ENCODE results near the gene KLF15. TPM values are rescaled to one million over a fixed set of nuclear protein-coding genes. Genes with fewer than 3 reads are reported as not detected.

The KLF15 gene
- under 1 TPM in 2 of 5 experiments, not detected in 3; 0.57 to 0.81 TPM for total RNA-seq
- polyA plus RNA-seq = not detected
- not detected for total RNA-seq

- H3K27me3 Mint-ChIP-seq = peaks cover 45 to 52% (median 46%) of the 10 kb centered on the region in 5 donors
- Histone ChIP-seq H3K27me3 (ENCODE audit: control insufficient read depth in 2 of 2, insufficient read depth in 2 of 2, low read length in 2 of 2) (peaks cover 9 to 10% of the 10 kb centered on the region in 2 donors), H3K9me3 (ENCODE audit: control insufficient read depth in 2 of 3, low read length in 3 of 3) (no peaks in the 10 kb centered on the region), H3K27ac (ENCODE audit: low read depth, low read length) (no peak within 1 kb of the TSS), H3K4me3 (ENCODE audit: low read length) (peak within 1 kb of the TSS; percentile 67), H3K36me3 (ENCODE audit: control insufficient read depth in 2 of 3, insufficient read depth in 3 of 3, low read length in 3 of 3) (no peaks in the 10 kb centered on the region), H3K4me1 (ENCODE audit: control insufficient read depth in 2 of 2, insufficient read depth in 2 of 2, low read length in 2 of 2) (peaks cover 4 to 7% of the 10 kb centered on the region in 2 donors)
- peak within 1 kb of the TSS; percentile 89 to 95 (median 91) for H3K4me3 Mint-ChIP-seq
- CTCF ChIA-PET = no interaction called here
- intact Hi-C loops (cut with micrococcal nuclease) = loop anchor here (1.0 to 10.0 kb wide), 10 partner anchors 117 to 1305 kb away; partner anchors contain the start of genes SLC41A3 (in 2 of the 2), ZXDC (in 2 of the 2), CHCHD6 (in 1 of the 2) and MCM2 (in 1 of the 2)
- no peaks in the 10 kb centered on the region for H3K9me3 Mint-ChIP-seq
- ATAC-seq = peak; percentile 95
- peak; percentile 50 to 84 (median 66) for DNase-seq
- no peaks in the 10 kb centered on the region for H3K36me3 Mint-ChIP-seq
- H3K27ac Mint-ChIP-seq = peak within 1 kb of the TSS in 5 of 9 donors; percentile 45 to 93 (median 72)
- POLR2A ChIA-PET = no interaction called here
- peaks cover 4 to 17% (median 11%) of the 10 kb centered on the region in 7 donors for H3K4me1 Mint-ChIP-seq
Measured at GRCh38 chr3:126357295-126358037, at the start of gene KLF15. Gene KLF15, minus strand, starts transcription at chr3:126357408. Its CDS starts 4,486 bp downstream, at chr3:126352922.

DNA sequence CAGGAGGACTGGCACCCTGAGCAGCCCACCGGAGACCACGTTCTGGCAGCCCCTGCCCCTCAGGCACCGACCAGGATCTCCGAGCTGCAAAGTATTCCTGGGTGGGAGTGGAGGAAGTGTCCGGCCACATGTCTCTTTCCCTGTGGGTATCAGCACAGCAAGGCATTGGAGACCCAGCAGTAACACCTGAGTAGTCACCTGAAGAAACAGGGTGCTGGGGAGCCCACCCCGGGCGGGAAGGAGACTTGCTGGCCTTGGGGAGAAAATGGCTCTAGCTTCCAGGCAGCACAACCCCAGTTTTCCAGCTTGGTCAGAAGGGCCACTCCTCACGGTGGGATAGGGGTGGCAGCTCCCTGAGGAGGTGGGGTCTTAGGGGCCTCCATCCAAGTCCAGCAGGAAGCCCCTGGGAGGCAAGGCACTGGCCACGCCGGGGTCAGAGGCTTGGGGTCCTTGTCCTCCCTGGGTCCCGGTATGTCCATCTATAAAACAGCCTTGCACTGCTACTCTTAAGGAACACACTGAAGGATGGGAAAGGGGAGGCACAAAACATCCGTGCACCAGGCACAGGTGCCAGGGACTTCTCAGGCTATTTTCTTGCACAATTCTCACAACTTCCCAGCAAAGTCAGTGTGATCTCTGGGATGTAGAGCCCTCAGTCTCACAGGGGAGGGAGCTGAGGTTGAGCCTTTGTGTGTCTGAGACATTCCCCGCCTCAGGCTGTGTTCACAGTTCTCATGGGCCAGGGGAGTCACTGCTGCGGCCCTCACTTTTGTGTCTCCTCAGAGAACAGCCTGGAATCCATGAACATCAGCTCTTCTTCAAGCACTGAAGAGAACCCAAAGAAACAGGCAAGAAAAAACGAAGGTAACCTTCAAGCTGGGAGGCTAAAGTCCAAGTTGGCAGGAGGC lies 49.4 kb upstream of the KLF15 start:
- CTCF ChIA-PET = no interaction called here
- ATAC-seq = no peak
- peaks cover 0 to 16% (median 2%) of the 10 kb centered on the region in 11 donors for H3K9me3 Mint-ChIP-seq

GRCh38 chr3:126402666-126403302 lies 45.6 kb upstream of the KLF15 start:
- no peak overlapping the region for H3K4me3 ChIP-seq (ENCODE audit: low read length)
- no peaks in the 10 kb centered on the region for H3K4me1 Mint-ChIP-seq
- H3K27me3 ChIP-seq (ENCODE audit: control insufficient read depth in 2 of 2, insufficient read depth in 2 of 2, low read length in 2 of 2) = no peaks in the 10 kb centered on the region
- intact Hi-C loops (cut with micrococcal nuclease) = no loop called here
- DNase-seq (no peak), ATAC-seq (no peak)
- no peaks in the 10 kb centered on the region for H3K4me1 ChIP-seq (ENCODE audit: control insufficient read depth in 2 of 2, insufficient read depth in 2 of 2, low read length in 2 of 2)
- H3K9me3 ChIP-seq (ENCODE audit: control insufficient read depth in 2 of 3, low read length in 3 of 3) = no peaks in the 10 kb centered on the region
- peaks cover 0 to 41% (median 21%) of the 10 kb centered on the region in 5 donors for H3K27me3 Mint-ChIP-seq
- no peak overlapping the region for H3K27ac ChIP-seq (ENCODE audit: low read depth, low read length)
- ChIA-PET POLR2A (no interaction called here), CTCF (no interaction called here)
- no peak overlapping the region for H3K27ac Mint-ChIP-seq
- peaks cover 0 to 2% (median 0%) of the 10 kb centered on the region in 11 donors for H3K9me3 Mint-ChIP-seq
- no peaks in the 10 kb centered on the region for H3K36me3 ChIP-seq (ENCODE audit: control insufficient read depth in 2 of 3, insufficient read depth in 3 of 3, low read length in 3 of 3)
- H3K36me3 Mint-ChIP-seq = no peaks in the 10 kb centered on the region
- H3K4me3 Mint-ChIP-seq = no peak overlapping the region

More for the DNA sequence above, 49.4 kb upstream of the KLF15 start:
- intact Hi-C loops (cut with micrococcal nuclease) = no loop called here
- H3K4me3 ChIP-seq (ENCODE audit: low read length) = no peak overlapping the region
- no peaks in the 10 kb centered on the region for H3K36me3 Mint-ChIP-seq
- POLR2A ChIA-PET = no interaction called here
- H3K4me1 ChIP-seq (ENCODE audit: control insufficient read depth in 2 of 2, insufficient read depth in 2 of 2, low read length in 2 of 2) = no peaks in the 10 kb centered on the region
- no peak for DNase-seq
- no peaks in the 10 kb centered on the region for H3K36me3 ChIP-seq (ENCODE audit: control insufficient read depth in 2 of 3, insufficient read depth in 3 of 3, low read length in 3 of 3)
- H3K4me3 Mint-ChIP-seq = no peak overlapping the region
- no peaks in the 10 kb centered on the region for H3K27me3 ChIP-seq (ENCODE audit: control insufficient read depth in 2 of 2, insufficient read depth in 2 of 2, low read length in 2 of 2)
- H3K27ac Mint-ChIP-seq = no peak overlapping the region
- H3K27ac ChIP-seq (ENCODE audit: low read depth, low read length) = no peak overlapping the region
- H3K9me3 ChIP-seq (ENCODE audit: control insufficient read depth in 2 of 3, low read length in 3 of 3) = no peaks in the 10 kb centered on the region
- H3K4me1 Mint-ChIP-seq = no peaks in the 10 kb centered on the region
- H3K27me3 Mint-ChIP-seq = peaks cover 6 to 68% (median 48%) of the 10 kb centered on the region in 5 donors

DNA sequence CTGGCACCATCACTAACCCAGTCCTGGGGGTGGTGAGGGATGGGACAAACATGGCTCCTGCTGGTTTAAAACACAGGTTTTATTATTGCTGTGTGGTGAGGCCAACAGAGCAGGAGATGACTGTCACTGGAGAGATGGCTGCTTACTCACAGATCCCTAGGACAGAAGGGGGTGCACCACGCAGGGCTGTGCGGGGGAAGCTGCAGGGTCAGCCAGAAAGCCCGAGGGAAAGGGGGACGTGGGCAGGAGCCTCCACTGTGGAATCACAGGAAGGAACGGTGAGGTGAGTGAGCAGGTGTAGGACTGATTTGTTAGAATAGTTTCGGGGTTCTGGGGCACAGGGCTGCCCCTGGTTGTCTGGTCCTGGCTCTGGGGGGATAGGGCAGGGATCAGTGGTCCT lies 45.0 kb upstream of the KLF15 start:
- Mint-ChIP-seq H3K36me3 (no peaks in the 10 kb centered on the region), H3K9me3 (peaks cover 0 to 2% (median 0%) of the 10 kb centered on the region in 11 donors), H3K27me3 (peaks cover 0 to 37% (median 21%) of the 10 kb centered on the region in 5 donors), H3K4me1 (no peaks in the 10 kb centered on the region), H3K4me3 (no peak overlapping the region), H3K27ac (no peak overlapping the region)
- no peak for DNase-seq
- no peak for ATAC-seq
- Histone ChIP-seq H3K36me3 (ENCODE audit: control insufficient read depth in 2 of 3, insufficient read depth in 3 of 3, low read length in 3 of 3) (no peaks in the 10 kb centered on the region), H3K4me1 (ENCODE audit: control insufficient read depth in 2 of 2, insufficient read depth in 2 of 2, low read length in 2 of 2) (no peaks in the 10 kb centered on the region), H3K27me3 (ENCODE audit: control insufficient read depth in 2 of 2, insufficient read depth in 2 of 2, low read length in 2 of 2) (no peaks in the 10 kb centered on the region), H3K27ac (ENCODE audit: low read depth, low read length) (no peak overlapping the region), H3K9me3 (ENCODE audit: control insufficient read depth in 2 of 3, low read length in 3 of 3) (no peaks in the 10 kb centered on the region), H3K4me3 (ENCODE audit: low read length) (no peak overlapping the region)
- CTCF ChIA-PET = no interaction called here
- intact Hi-C loops (cut with micrococcal nuclease) = no loop called here
- POLR2A ChIA-PET = no interaction called here

GRCh38 chr3:126401611-126402160 lies 44.5 kb upstream of the KLF15 start:
- Mint-ChIP-seq H3K4me1 (no peaks in the 10 kb centered on the region), H3K27me3 (peaks cover 0 to 34% (median 19%) of the 10 kb centered on the region in 5 donors), H3K9me3 (peaks cover 0 to 2% (median 0%) of the 10 kb centered on the region in 11 donors), H3K4me3 (no peak overlapping the region), H3K27ac (no peak overlapping the region), H3K36me3 (no peaks in the 10 kb centered on the region)
- DNase-seq (no peak), ATAC-seq (no peak)
- ChIA-PET CTCF (no interaction called here), POLR2A (no interaction called here)
- H3K36me3 ChIP-seq (ENCODE audit: control insufficient read depth in 2 of 3, insufficient read depth in 3 of 3, low read length in 3 of 3) = no peaks in the 10 kb centered on the region
- intact Hi-C loops (cut with micrococcal nuclease) = no loop called here
- H3K9me3 ChIP-seq (ENCODE audit: control insufficient read depth in 2 of 3, low read length in 3 of 3) = no peaks in the 10 kb centered on the region
- no peaks in the 10 kb centered on the region for H3K4me1 ChIP-seq (ENCODE audit: control insufficient read depth in 2 of 2, insufficient read depth in 2 of 2, low read length in 2 of 2)
- no peaks in the 10 kb centered on the region for H3K27me3 ChIP-seq (ENCODE audit: control insufficient read depth in 2 of 2, insufficient read depth in 2 of 2, low read length in 2 of 2)
- H3K4me3 ChIP-seq (ENCODE audit: low read length) = no peak overlapping the region
- no peak overlapping the region for H3K27ac ChIP-seq (ENCODE audit: low read depth, low read length)

DNA sequence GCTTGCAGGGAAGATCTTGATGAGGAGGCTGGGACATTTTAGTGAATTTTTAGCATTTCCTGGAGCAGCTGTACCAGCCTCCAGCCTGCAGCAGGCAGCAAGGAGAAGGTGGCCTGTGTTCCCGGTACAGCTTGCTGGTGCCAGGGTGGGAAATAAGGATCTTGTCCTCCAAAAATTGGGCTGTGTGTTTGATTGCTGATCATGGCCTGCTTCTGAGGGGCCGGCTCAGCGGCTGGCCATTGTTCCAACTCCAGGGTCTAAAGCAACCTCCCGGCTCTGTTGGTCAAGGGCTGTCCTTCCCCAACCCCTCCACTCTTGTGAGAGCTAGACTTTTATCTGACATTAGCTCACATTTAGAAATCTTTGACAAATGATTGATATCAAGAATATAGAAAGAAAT lies 42.5 kb upstream of the KLF15 start:
- H3K27ac ChIP-seq (ENCODE audit: low read depth, low read length) = no peak overlapping the region
- ATAC-seq (no peak), DNase-seq (no peak)
- Mint-ChIP-seq H3K4me3 (no peak overlapping the region), H3K27ac (no peak overlapping the region), H3K9me3 (peaks cover 0 to 2% (median 0%) of the 10 kb centered on the region in 11 donors), H3K36me3 (no peaks in the 10 kb centered on the region), H3K27me3 (peaks cover 6 to 29% (median 14%) of the 10 kb centered on the region in 5 donors), H3K4me1 (no peaks in the 10 kb centered on the region)
- intact Hi-C loops (cut with micrococcal nuclease) = no loop called here
- H3K36me3 ChIP-seq (ENCODE audit: control insufficient read depth in 2 of 3, insufficient read depth in 3 of 3, low read length in 3 of 3) = no peaks in the 10 kb centered on the region
- no peaks in the 10 kb centered on the region for H3K27me3 ChIP-seq (ENCODE audit: control insufficient read depth in 2 of 2, insufficient read depth in 2 of 2, low read length in 2 of 2)
- H3K9me3 ChIP-seq (ENCODE audit: control insufficient read depth in 2 of 3, low read length in 3 of 3) = no peaks in the 10 kb centered on the region
- H3K4me1 ChIP-seq (ENCODE audit: control insufficient read depth in 2 of 2, insufficient read depth in 2 of 2, low read length in 2 of 2) = no peaks in the 10 kb centered on the region
- ChIA-PET CTCF (no interaction called here), POLR2A (no interaction called here)
- no peak overlapping the region for H3K4me3 ChIP-seq (ENCODE audit: low read length)
